SK-N-SH (cell line): ENCODE results near the gene ADORA2A.

ENCODE experiments used
- CHD2 ChIP-seq: fragments of 150-350 bp; IDR thresholded peaks from 2 replicates; pipeline ENCODE4 v1.6.1; 2018; ENCODE audit warnings: low read length; ENCODE audit not compliant: partially characterized antibody
- CTCF ChIP-seq: fragments of 200-600 bp; sonication (generic); IDR thresholded peaks from 2 replicates; pipeline ENCODE4 v1.6.1; 2017; ENCODE audit warnings: antibody characterized with exemption, mild to moderate bottlenecking, moderate library complexity
- EP300 ChIP-seq, 2 experiments: IDR thresholded peaks; 2 replicates each; pipeline versions ENCODE4 v1.4.0 to v1.6.1; 2012; ENCODE audit warnings: borderline replicate concordance in 1 of 2, low read depth in 1 of 2, low read length in 1 of 2
- EZH2phosphoT487 ChIP-seq: fragments of 200-600 bp; sonication (generic); IDR thresholded peaks from 2 replicates; pipeline ENCODE4 v1.6.1; 2017; ENCODE audit warnings: low read depth, mixed run types, mild to moderate bottlenecking, antibody characterized with exemption, moderate library complexity, borderline replicate concordance
- FOXJ3 ChIP-seq: sonication (generic); formaldehyde crosslinking; IDR thresholded peaks from 2 replicates; pipeline ENCODE4 v1.5.1; 2020; ENCODE audit warnings: mild to moderate bottlenecking, missing genetic modification reagents
- GABPA ChIP-seq: IDR thresholded peaks from 2 replicates; pipeline ENCODE4 v1.4.0; 2012; ENCODE audit warnings: low read depth, mild to moderate bottlenecking
- MXI1 ChIP-seq: IDR thresholded peaks from 2 replicates; pipeline ENCODE4 v1.6.1; 2012; ENCODE audit warnings: mild to moderate bottlenecking, low read depth, low read length, improper control_type of control experiment
- POLR2AphosphoS5 ChIP-seq: IDR thresholded peaks from 2 replicates; pipeline ENCODE4 v1.6.1; 2012; ENCODE audit warnings: low read depth, low read length
- REST ChIP-seq: IDR thresholded peaks from 2 replicates; pipeline ENCODE4 v1.6.1; 2012; ENCODE audit warnings: mild to moderate bottlenecking, low read depth, low read length, moderate library complexity
- RFX5 ChIP-seq: IDR thresholded peaks from 2 replicates; pipeline ENCODE4 v1.6.1; 2012; ENCODE audit warnings: mild to moderate bottlenecking, improper control_type of control experiment, low read length
- SIN3A ChIP-seq: IDR thresholded peaks from 2 replicates; pipeline ENCODE4 v1.6.1; 2012; ENCODE audit warnings: low read depth, mild to moderate bottlenecking, low read length, moderate library complexity, borderline replicate concordance
- TAF1 ChIP-seq: IDR thresholded peaks from 2 replicates; pipeline ENCODE4 v1.6.1; 2012; ENCODE audit warnings: low read depth, mild to moderate bottlenecking, low read length, moderate library complexity, borderline replicate concordance
- TEAD4 ChIP-seq: IDR thresholded peaks from 2 replicates; pipeline ENCODE4 v1.4.0; 2012; ENCODE audit warnings: mild to moderate bottlenecking, borderline replicate concordance; ENCODE audit not compliant: insufficient read depth
- USF2 ChIP-seq: fragments of 150-350 bp; IDR thresholded peaks from 2 replicates; pipeline ENCODE4 v1.6.1; 2017; ENCODE audit warnings: antibody characterized with exemption, low read length, low read depth, borderline replicate concordance

- TF ChIP-seq CTCF, result no peak
- TF ChIP-seq REST, result no peak
- no peak for TF ChIP-seq SIN3A
- no peak for TF ChIP-seq POLR2AphosphoS5
- no peak for TF ChIP-seq TAF1
- no peak for TF ChIP-seq FOXJ3 (CRISPR knock-in tag)
- TF ChIP-seq TEAD4, result no peak
- no peak for TF ChIP-seq USF2
- TF ChIP-seq RFX5, result no peak
- no peak for TF ChIP-seq EZH2phosphoT487
- no peak for TF ChIP-seq CHD2
- no peak for TF ChIP-seq GABPA
- TF ChIP-seq EP300 (IDR thresholded peaks at IDR 0.05; ENCODE audit: borderline replicate concordance in 1 of 2, low read depth in 1 of 2, low read length in 1 of 2), result no peak
- TF ChIP-seq MXI1, result no peak
These were observed 44.3 kb upstream of the ADORA2A start for GRCh38 chr22:24383061-24383460.
